ENCODE data around the gene HLF.
"Not testable (repeated sequence)": the region's sequence is repeated elsewhere in the genome, so short reads cannot be mapped to it uniquely, and the experiment has no call there.

HLF gene

DNA sequence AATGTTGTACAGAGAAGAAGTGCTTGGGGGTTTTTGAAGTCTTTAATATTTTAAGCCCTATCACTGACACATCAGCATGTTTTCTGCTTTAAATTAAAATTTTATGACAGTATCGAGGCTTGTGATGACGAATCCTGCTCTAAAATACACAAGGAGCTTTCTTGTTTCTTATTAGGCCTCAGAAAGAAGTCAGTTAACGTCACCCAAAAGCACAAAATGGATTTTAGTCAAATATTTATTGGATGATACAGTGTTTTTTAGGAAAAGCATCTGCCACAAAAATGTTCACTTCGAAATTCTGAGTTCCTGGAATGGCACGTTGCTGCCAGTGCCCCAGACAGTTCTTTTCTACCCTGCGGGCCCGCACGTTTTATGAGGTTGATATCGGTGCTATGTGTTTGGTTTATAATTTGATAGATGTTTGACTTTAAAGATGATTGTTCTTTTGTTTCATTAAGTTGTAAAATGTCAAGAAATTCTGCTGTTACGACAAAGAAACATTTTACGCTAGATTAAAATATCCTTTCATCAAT lies 57.8 kb downstream of the HLF start:
- TF ChIP-seq, protein P1, sequence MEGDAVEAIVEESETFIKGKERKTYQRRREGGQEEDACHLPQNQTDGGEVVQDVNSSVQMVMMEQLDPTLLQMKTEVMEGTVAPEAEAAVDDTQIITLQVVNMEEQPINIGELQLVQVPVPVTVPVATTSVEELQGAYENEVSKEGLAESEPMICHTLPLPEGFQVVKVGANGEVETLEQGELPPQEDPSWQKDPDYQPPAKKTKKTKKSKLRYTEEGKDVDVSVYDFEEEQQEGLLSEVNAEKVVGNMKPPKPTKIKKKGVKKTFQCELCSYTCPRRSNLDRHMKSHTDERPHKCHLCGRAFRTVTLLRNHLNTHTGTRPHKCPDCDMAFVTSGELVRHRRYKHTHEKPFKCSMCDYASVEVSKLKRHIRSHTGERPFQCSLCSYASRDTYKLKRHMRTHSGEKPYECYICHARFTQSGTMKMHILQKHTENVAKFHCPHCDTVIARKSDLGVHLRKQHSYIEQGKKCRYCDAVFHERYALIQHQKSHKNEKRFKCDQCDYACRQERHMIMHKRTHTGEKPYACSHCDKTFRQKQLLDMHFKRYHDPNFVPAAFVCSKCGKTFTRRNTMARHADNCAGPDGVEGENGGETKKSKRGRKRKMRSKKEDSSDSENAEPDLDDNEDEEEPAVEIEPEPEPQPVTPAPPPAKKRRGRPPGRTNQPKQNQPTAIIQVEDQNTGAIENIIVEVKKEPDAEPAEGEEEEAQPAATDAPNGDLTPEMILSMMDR (conservative IDR thresholded peaks at IDR 0.05; ENCODE audit: low read depth, low read length) = no peak
- no peak overlapping the region for H3K4me3 ChIP-seq (ENCODE audit: low read depth, low read length)
- no peak for DNase-seq (ENCODE audit: low read depth)

DNA sequence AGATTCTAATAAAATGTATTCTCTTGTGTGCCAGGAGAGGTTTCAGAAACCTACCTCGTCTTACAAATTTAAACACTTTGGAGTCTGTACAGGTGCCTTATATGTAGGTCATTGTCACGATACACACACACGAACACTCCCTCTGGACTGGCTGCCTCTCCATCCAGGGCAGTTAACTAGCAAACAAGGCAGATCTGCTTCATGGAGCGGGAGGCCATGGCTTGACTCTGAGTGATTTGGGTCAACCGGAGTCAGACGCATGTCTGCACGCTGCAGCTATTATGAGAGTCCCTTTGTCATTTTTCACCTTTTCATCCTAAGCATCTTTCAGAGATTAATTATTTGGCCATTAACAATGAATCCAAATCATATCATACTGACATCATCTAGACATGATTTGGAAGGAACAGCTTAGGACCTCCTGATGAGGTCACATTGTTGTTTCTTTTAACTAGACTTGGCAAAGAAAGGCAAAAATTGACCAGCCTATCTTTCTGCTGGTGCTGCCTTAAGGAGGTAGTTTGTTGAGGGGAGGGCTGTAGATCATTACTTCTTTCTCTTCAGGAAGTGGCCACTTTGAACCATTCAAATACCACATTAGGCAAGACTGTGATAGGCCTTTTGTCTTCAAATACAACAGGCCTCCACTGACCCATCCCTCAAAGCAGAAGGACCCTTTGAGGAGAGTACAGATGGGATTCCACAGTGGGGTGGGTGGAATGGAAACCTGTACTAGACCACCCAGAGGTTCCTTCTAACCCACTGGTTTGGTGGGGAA lies 58.9 kb downstream of the HLF start:
- no peak overlapping the region for H3K4me3 ChIP-seq (ENCODE audit: low read depth, low read length)
- TF ChIP-seq, protein P1 (conservative IDR thresholded peaks at IDR 0.05; ENCODE audit: low read depth, low read length) = no peak
- no peak for DNase-seq (ENCODE audit: low read depth)

DNA sequence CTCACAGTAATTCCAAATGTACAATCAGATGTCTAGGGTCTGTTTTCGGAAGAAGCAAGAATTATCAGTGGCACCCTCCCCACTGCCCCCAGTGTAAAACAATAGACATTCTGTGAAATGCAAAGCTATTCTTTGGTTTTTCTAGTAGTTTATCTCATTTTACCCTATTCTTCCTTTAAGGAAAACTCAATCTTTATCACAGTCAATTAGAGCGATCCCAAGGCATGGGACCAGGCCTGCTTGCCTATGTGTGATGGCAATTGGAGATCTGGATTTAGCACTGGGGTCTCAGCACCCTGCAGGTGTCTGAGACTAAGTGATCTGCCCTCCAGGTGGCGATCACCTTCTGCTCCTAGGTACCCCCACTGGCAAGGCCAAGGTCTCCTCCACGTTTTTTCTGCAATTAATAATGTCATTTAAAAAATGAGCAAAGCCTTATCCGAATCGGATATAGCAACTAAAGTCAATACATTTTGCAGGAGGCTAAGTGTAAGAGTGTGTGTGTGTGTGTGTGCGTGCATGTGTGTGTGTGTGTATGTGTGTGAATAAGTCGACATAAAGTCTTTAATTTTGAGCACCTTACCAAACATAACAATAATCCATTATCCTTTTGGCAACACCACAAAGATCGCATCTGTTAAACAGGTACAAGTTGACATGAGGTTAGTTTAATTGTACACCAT lies 59.7 kb downstream of the HLF start:
- no peak overlapping the region for H3K4me3 ChIP-seq (ENCODE audit: low read depth, low read length)
- TF ChIP-seq, protein P1 (conservative IDR thresholded peaks at IDR 0.05; ENCODE audit: low read depth, low read length) = no peak
- no peak for DNase-seq (ENCODE audit: low read depth)

DNA sequence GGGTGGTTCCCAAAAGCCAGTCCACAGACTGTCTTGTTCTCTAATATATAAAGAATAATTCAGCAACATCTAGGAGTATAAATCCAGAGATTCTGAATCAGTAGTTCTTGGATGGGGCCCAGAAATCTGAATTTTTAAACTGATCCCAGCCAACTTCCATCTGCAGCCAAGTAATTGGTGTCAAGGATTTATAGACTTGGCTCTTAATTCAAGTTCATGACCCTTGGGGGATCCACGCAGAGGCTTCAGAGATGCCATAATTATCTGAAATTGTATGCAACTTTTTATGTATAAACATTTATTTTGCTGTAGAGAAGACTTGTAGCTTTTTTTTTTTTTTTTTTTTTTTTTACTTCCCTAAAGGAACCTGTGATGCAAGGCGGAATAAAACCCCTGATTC lies 60.6 kb downstream of the HLF start:
- H3K4me3 ChIP-seq (ENCODE audit: low read depth, low read length) = no peak overlapping the region
- no peak for DNase-seq (ENCODE audit: low read depth)
- TF ChIP-seq, protein P1 (conservative IDR thresholded peaks at IDR 0.05; ENCODE audit: low read depth, low read length) = no peak

DNA sequence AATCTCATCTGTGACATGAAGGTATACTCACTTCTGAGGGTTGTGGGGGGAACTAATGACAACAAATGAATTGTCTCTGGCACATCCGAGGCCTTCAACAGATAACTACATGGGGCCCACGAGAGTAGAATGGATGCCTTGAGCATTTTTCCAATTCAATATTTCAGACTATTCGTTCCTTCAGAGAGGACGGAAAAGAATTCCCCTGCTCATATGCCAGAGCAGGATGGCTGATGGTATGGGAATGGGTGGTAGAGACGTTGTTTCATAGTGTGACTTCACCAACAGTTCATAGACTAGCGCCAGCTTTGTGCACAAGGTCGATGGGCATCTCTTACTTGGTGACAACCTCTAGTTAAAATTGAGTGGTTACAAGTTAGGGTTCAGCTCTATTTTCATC lies 61.3 kb downstream of the HLF start:
- TF ChIP-seq, protein P1 (conservative IDR thresholded peaks at IDR 0.05; ENCODE audit: low read depth, low read length) = no peak
- DNase-seq (ENCODE audit: low read depth) = no peak
- H3K4me3 ChIP-seq (ENCODE audit: low read depth, low read length) = no peak overlapping the region

DNA sequence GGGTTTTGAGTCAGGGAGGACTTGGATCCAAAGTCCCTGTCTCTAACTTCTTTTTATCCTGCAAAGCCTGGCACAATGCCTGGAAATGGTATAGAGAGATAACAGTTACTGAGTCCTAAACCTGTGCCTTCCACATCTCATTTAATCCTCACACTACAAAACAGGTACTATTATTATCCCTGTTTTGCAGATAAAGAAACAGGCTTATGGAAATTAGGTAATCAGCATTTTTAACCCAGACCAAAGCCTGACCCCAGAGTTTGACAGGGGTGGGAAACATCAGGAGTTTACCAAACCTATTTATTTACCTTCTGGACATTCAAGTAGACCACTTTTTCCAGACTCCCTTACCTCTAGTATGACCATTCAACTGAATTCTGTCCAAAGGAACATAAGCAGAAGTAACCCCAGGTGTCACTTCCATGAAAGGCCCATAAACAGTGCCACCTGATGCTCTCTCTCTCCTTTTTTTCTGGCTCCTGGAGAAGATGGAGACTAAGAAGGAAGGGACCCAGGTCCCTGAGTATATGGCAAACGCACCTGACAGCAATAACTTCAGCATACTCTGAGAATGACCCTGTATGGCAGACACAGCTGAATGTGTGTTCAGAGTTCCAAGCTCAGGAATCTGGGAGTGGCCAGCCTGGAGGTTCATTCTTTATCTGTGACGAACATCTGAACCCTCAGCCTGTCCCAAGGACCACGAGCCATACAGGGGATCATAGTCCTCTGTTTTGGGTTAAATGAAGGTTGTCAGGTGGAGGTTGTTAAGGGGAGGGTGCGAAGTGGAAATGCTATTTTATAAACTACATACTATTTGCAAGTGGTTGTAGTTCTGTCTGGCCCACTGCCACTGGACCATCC lies 62.7 kb downstream of the HLF start:
- TF ChIP-seq, protein P1 (conservative IDR thresholded peaks at IDR 0.05; ENCODE audit: low read depth, low read length) = no peak
- H3K4me3 ChIP-seq (ENCODE audit: low read depth, low read length) = no peak overlapping the region
- DNase-seq (ENCODE audit: low read depth) = no peak

DNA sequence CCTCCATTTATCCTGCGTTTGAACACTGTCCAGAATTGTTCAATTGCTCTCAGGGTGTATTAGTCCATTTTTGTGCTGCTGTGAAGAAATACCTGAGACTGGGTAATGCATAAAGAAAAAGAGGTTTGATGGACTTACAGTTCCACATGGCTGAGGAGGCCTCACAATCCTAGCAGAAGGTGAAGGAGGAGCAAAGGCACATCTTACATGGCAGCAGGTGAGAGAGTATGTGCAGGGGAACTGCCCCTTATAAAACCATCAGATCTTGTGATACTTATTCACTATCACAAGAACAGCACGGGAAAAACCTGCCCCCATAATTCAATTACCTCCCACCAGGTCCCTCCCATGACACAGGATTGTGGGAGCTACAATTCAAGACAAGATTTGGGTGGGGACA lies 63.8 kb downstream of the HLF start:
- DNase-seq (ENCODE audit: low read depth); H3K4me3 ChIP-seq (ENCODE audit: low read depth, low read length): not testable (repeated sequence)

Measured in choroid plexus epithelial cell (primary cell).